ENCODE data around the gene VSIG2.

VSIG2 gene

GRCh38 chr11:124753205-124753604 is 1.1 kb upstream of the VSIG2 start:
- Histone ChIP-seq H3K27me3 (replicated peaks) (no peaks in the 10 kb centered on the region), H3K36me3 (replicated peaks) (no peaks in the 10 kb centered on the region), H3K27ac (no peak overlapping the region), H3K4me3 (ENCODE audit: low read depth, low read length) (no peak overlapping the region)
- TF ChIP-seq, protein P1, sequence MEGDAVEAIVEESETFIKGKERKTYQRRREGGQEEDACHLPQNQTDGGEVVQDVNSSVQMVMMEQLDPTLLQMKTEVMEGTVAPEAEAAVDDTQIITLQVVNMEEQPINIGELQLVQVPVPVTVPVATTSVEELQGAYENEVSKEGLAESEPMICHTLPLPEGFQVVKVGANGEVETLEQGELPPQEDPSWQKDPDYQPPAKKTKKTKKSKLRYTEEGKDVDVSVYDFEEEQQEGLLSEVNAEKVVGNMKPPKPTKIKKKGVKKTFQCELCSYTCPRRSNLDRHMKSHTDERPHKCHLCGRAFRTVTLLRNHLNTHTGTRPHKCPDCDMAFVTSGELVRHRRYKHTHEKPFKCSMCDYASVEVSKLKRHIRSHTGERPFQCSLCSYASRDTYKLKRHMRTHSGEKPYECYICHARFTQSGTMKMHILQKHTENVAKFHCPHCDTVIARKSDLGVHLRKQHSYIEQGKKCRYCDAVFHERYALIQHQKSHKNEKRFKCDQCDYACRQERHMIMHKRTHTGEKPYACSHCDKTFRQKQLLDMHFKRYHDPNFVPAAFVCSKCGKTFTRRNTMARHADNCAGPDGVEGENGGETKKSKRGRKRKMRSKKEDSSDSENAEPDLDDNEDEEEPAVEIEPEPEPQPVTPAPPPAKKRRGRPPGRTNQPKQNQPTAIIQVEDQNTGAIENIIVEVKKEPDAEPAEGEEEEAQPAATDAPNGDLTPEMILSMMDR (IDR thresholded peaks at IDR 0.05; ENCODE audit: low read depth, low read length, missing control alignments): no peak
- in situ Hi-C loops (cut with HindIII; ENCODE audit: low pct_ligation_motif_present, low sequenced_read_pairs): no loop called here
- no peak for DNase-seq

GRCh38 chr11:124752471-124753102 is 532 bp upstream of the VSIG2 start:
- TF ChIP-seq, protein P1 (IDR thresholded peaks at IDR 0.05; ENCODE audit: low read depth, low read length, missing control alignments): no peak
- no peaks in the 10 kb centered on the region for H3K27me3 ChIP-seq (replicated peaks)
- no peak overlapping the region for H3K27ac ChIP-seq
- no peak for DNase-seq
- in situ Hi-C loops (cut with HindIII; ENCODE audit: low pct_ligation_motif_present, low sequenced_read_pairs): no loop called here
- no peaks in the 10 kb centered on the region for H3K36me3 ChIP-seq (replicated peaks)
- no peak overlapping the region for H3K4me3 ChIP-seq (ENCODE audit: low read depth, low read length)

DNA sequence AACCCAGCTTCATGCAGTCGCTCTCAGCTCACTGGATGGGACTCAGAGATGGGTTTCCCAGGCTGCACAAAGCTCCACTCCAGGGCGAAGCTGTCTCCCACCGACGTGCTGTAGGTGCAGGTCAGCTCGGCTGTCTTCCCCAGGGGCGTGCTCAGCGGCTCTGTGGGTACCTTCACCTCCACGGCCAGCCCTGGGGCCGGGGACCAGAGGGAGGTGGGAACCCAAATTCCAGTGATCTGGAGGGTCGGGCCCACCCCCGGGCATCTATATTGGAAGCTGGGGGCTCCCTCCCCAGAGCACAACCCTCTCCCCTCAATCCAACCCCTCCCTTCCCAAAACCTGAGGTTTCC is 689 bp downstream of the VSIG2 start:
- H3K27ac ChIP-seq: no peak overlapping the region
- no peaks in the 10 kb centered on the region for H3K36me3 ChIP-seq (replicated peaks)
- no peak for DNase-seq
- in situ Hi-C loops (cut with HindIII; ENCODE audit: low pct_ligation_motif_present, low sequenced_read_pairs): no loop called here
- H3K4me3 ChIP-seq (ENCODE audit: low read depth, low read length): no peak overlapping the region
- H3K27me3 ChIP-seq (replicated peaks): no peaks in the 10 kb centered on the region
- TF ChIP-seq, protein P1 (IDR thresholded peaks at IDR 0.05; ENCODE audit: low read depth, low read length, missing control alignments): no peak

GRCh38 chr11:124749912-124750311 is 2.1 kb downstream of the VSIG2 start:
- in situ Hi-C loops (cut with HindIII; ENCODE audit: low pct_ligation_motif_present, low sequenced_read_pairs): no loop called here
- H3K27ac ChIP-seq: no peak overlapping the region
- H3K27me3 ChIP-seq (replicated peaks): no peaks in the 10 kb centered on the region
- H3K4me3 ChIP-seq (ENCODE audit: low read depth, low read length): no peak overlapping the region
- no peak for DNase-seq
- H3K36me3 ChIP-seq (replicated peaks): no peaks in the 10 kb centered on the region
- TF ChIP-seq, protein P1 (IDR thresholded peaks at IDR 0.05; ENCODE audit: low read depth, low read length, missing control alignments): no peak

- Histone ChIP-seq H3K27me3 (replicated peaks) (no peaks in the 10 kb centered on the region), H3K4me3 (ENCODE audit: low read depth, low read length) (no peak overlapping the region), H3K36me3 (replicated peaks) (no peaks in the 10 kb centered on the region), H3K27ac (no peak overlapping the region)
- no peak for DNase-seq
- in situ Hi-C loops (cut with HindIII; ENCODE audit: low pct_ligation_motif_present, low sequenced_read_pairs): no loop called here
- TF ChIP-seq, protein P1 (IDR thresholded peaks at IDR 0.05; ENCODE audit: low read depth, low read length, missing control alignments): no peak
These were observed 3.3 kb downstream of the VSIG2 start for GRCh38 chr11:124748481-124749343.

All from brain microvascular endothelial cell (primary cell).